Kidney (tissue), 14 donors: Measurements from ENCODE around the gene PRKAR1B. TPM values are rescaled to one million over a fixed set of nuclear protein-coding genes. Genes with fewer than 3 reads are reported as not detected.

ENCODE experiments used
- DNase-seq, 5 donors: peaks; one replicate each; pipeline ENCODE4 v3.0.0-alpha.2; 2013 to 2020
- FAIRE-seq: peaks from 2 replicates; lab custom pipeline; 2012; peaks lifted over from hg19 to GRCh38; lab: Jason Lieb, UNC
- H3K27ac ChIP-seq, 2 donors: one replicate each; pipeline ENCODE4 v1.7.0; 2013; ENCODE audit warnings: low read depth in 2 of 2, low read length in 2 of 2, inconsistent platforms in 1 of 2
- H3K27me3 ChIP-seq: one replicate; pipeline ENCODE4 v1.7.1; 2013; ENCODE audit warnings: low read length, inconsistent platforms; ENCODE audit not compliant: control insufficient read depth, insufficient read depth
- H3K36me3 ChIP-seq, 3 donors: one replicate each; pipeline versions ENCODE4 v1.7.0 to v1.7.1; 2013; ENCODE audit warnings: low read length in 3 of 3, control low read depth in 1 of 3, inconsistent platforms in 1 of 3; ENCODE audit not compliant: insufficient read depth in 3 of 3, control insufficient read depth in 2 of 3
- H3K4me1 ChIP-seq, 3 donors: one replicate each; pipeline versions ENCODE4 v1.7.0 to v1.7.1; 2013; ENCODE audit warnings: low read length in 3 of 3, inconsistent platforms in 1 of 3, low read depth in 1 of 3; ENCODE audit not compliant: control insufficient read depth in 2 of 3, insufficient read depth in 2 of 3
- H3K4me3 ChIP-seq, 3 donors: one replicate each; pipeline versions ENCODE4 v1.7.0 to v1.8.1; 2013; ENCODE audit warnings: low read length in 3 of 3, control low read depth in 1 of 3, inconsistent platforms in 1 of 3
- H3K9ac ChIP-seq, 3 donors: one replicate each; pipeline versions ENCODE4 v1.7.0 to v1.7.1; 2013; ENCODE audit warnings: low read length in 3 of 3, control low read depth in 1 of 3, inconsistent platforms in 1 of 3
- H3K9me3 ChIP-seq, 3 donors: one replicate each; pipeline versions ENCODE4 v1.7.0 to v1.7.1; 2013; ENCODE audit warnings: low read length in 3 of 3, control low read depth in 1 of 3, inconsistent platforms in 1 of 3; ENCODE audit not compliant: control insufficient read depth in 2 of 3, insufficient read depth in 1 of 3
- intact Hi-C: fragments of 100-400 bp; cut with DNase I; formaldehyde crosslinking; loops from one replicate; pipeline ENCODE4 v1.11.1; 2022
- polyA plus RNA-seq: library from polyadenylated mRNA; stranded (reverse); fragments of 350-450 nt; fragmentation: Illumina TruSeq; extraction: RNeasy Lipid Tissue Mini Kit (QIAGEN cat#74804); gene quantifications from one replicate; pipeline ENCODE4 v1.2.3, GENCODE V29; 2014; ENCODE audit warnings: low read depth, low replicate concordance; ENCODE audit not compliant: insufficient read depth
- total RNA-seq: library from RNA; stranded (reverse); fragmentation: NEBNext Ultra II Directional; extraction: Animal tissue kit (Norgen Biotek cat#: 25700); gene quantifications from one replicate; pipeline ENCODE4 v1.2.1, GENCODE V29; 2021
- TF ChIP-seq, protein P1 (sequence below): IDR thresholded peaks from 3 replicates; pipeline ENCODE4 v1.5.1; 2012; ENCODE audit warnings: mild to moderate bottlenecking, moderate library complexity, borderline replicate concordance; ENCODE audit not compliant: insufficient read depth; ENCODE audit errors: extremely low read depth
- donor health status: control.
- donor health status: control.
- donor health status: control.
- donor health status: control.
- donor health status: control.
- donor health status: DM: yes; HTN: yes; CAD: no.
- donor health status: Normal renal cell carcinoma (clear cell type).

PRKAR1B gene
- total and polyA plus RNA-seq, 2 donors from 2014 or later: 15.9 to 21.4 TPM

DNA sequence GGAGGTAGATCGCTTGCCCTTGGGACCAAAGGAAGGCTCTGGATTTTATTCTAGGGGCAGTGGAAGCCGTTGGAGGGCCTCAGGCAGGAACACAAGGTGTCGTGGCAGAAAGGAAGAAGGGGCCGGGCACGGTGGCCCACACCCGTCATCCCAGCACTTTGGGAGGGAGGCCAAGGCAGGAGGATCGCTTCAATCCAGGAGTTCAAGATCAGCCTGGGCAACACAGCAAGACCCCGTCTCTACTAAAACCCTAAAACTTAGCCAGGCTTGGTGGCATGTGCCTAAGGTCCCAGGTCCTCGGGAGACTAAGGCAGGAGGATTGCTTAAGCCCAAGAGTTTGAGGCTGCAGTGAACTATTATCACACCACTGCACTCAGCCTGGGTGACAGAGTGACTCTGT is 202.3 kb downstream of the PRKAR1B start:
- H3K9me3 ChIP-seq: no peaks in the 10 kb centered on the region
- TF ChIP-seq, protein P1, sequence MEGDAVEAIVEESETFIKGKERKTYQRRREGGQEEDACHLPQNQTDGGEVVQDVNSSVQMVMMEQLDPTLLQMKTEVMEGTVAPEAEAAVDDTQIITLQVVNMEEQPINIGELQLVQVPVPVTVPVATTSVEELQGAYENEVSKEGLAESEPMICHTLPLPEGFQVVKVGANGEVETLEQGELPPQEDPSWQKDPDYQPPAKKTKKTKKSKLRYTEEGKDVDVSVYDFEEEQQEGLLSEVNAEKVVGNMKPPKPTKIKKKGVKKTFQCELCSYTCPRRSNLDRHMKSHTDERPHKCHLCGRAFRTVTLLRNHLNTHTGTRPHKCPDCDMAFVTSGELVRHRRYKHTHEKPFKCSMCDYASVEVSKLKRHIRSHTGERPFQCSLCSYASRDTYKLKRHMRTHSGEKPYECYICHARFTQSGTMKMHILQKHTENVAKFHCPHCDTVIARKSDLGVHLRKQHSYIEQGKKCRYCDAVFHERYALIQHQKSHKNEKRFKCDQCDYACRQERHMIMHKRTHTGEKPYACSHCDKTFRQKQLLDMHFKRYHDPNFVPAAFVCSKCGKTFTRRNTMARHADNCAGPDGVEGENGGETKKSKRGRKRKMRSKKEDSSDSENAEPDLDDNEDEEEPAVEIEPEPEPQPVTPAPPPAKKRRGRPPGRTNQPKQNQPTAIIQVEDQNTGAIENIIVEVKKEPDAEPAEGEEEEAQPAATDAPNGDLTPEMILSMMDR: no peak
- H3K36me3 ChIP-seq: no peaks in the 10 kb centered on the region
- H3K9ac ChIP-seq: no peak overlapping the region
- no peak for FAIRE-seq
- DNase-seq: no peak
- no peaks in the 10 kb centered on the region for H3K27me3 ChIP-seq
- H3K4me3 ChIP-seq: no peak overlapping the region
- intact Hi-C loops: no loop called here
- H3K4me1 ChIP-seq: peaks cover 0 to 9% (median 0%) of the 10 kb centered on the region in 3 donors
- no peak overlapping the region for H3K27ac ChIP-seq

DNA sequence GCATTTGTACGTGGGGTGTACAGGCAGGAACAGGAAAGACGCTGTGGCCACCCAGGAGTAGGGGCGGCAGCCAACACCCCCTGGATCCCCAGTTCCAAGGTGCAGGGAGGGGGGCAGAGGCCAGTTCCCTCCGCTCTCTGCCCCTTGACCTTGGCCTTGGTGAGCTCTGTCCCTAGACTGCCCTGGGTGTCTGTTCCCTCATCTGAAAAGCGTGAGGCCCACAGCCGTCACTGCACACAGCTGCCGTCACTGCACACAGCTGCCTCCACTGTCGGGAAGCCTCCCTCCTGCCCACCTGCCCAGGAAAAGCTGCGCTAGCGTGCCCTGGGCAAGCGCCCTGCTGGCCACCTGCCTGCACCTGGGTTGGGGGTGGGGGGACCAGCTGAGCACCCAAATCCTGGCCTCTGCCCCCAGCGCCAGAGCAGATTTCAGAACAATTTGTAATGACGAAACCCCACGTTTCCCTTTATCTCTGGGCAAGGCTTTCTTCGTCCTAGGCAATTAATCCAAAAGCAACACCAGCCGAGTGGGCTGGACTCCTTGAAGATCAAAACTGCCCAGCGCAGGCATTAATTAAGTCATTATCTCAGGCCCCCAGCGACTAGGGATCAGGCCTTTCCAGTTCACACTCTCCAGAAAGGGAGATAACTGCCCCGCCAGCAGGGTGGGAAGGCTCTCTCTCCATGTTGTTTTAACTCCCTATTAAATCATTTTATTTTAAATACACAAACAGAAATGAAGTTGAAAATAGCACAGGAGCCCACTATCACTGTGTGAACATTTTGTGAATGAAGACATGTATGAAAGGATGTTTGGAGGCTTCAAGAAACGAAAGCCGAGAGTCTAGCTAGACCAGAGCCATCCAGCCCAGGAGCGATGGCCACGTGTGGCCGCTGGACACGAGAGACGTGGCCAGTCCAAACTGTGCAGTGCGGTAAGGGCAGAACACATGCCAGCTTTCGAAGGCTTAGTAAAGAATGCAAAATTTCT is 203.4 kb downstream of the PRKAR1B start:
- DNase-seq (no peak), FAIRE-seq (no peak)
- TF ChIP-seq, protein P1: no peak
- Histone ChIP-seq H3K9me3 (no peaks in the 10 kb centered on the region), H3K4me1 (peaks cover 0 to 9% (median 0%) of the 10 kb centered on the region in 3 donors), H3K27ac (no peak overlapping the region), H3K36me3 (no peaks in the 10 kb centered on the region), H3K27me3 (no peaks in the 10 kb centered on the region), H3K9ac (no peak overlapping the region), H3K4me3 (no peak overlapping the region)
- intact Hi-C loops: no loop called here

DNA sequence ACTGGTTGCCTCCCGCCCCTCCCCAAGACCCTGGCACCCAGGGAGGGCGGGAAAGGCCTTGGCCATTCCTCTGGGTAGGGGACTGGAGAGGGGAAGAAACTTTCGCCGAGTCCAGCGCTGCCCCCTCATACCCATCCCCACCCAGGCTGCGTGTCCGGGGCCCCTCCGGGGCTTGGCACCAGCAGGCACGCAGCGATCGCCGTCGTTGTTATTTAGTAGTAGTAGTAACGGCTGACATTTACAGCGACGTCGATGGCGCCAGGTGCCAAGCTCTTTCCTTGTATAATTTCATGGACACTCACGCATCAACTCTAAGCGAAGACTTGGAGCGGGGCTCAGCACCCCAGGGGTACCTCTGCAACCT is 204.1 kb downstream of the PRKAR1B start:
- H3K27ac ChIP-seq: no peak overlapping the region
- TF ChIP-seq, protein P1: no peak
- DNase-seq (no peak), FAIRE-seq (no peak)
- no peak overlapping the region for H3K4me3 ChIP-seq
- peaks cover 0 to 9% (median 0%) of the 10 kb centered on the region in 3 donors for H3K4me1 ChIP-seq
- H3K36me3 ChIP-seq: no peaks in the 10 kb centered on the region
- H3K9ac ChIP-seq: no peak overlapping the region
- H3K27me3 ChIP-seq: no peaks in the 10 kb centered on the region
- intact Hi-C loops: no loop called here
- H3K9me3 ChIP-seq: no peaks in the 10 kb centered on the region
